ENCODE data around the gene STPG4.

The STPG4 gene

DNA sequence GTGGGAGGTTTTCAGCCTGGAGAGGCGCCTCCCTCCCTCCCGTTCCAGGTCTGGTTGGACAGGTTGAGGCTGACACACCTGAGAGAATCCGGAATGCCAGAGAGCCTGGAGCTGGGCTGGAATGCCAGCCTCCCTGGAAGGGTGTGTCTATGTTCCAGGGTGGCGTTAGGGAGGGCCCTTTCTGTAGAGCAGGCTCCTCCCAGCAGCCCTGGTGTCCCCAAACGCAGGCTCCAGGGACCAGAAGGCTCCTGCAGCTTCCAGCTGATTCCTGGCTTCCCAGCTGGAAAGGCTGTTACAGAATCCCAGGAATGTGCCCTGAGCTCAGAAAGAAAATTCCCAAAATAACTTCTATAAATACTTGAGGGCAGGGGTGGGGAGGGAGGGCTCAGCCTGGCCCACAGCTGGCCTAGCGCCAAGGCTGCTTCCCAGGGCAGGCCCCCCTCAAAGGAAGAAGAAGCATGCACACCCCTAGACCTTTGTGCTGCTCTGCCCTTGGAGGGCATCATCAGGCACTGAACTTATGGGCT lies 85.4 kb downstream of the STPG4 start:
- DNase-seq, result no peak

DNA sequence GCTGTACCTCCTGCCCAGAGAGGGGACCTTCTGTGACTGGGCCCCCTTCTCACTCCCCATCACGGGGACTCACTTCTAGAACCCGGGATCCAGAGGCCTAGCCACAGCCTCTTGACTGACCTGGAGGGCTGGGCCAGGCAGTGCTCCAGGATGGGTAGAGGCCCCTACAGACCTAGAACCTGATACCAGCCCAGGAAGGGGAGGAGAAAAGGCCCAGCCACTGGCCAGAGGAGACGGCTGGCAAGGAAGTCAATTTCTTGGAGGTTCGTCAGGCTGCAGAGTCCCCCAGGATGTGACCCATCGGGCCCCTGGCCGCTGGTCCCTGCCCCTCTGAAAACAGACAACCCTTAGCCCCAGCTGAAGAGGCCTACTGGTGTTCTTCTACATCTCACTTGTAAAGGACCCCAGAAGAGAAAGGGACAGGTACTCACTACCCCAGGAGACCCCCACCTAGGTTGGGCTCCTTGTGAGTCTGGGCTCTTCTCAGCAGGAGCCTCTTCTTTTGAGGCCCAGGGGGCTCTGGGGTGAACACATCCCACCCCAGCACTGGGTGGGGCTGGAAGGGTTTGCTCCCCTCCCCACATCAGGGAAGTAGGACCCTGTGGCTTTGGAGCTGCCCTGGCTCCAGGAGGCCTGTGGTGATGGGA lies 86.0 kb downstream of the STPG4 start:
- DNase-seq, result no peak

DNA sequence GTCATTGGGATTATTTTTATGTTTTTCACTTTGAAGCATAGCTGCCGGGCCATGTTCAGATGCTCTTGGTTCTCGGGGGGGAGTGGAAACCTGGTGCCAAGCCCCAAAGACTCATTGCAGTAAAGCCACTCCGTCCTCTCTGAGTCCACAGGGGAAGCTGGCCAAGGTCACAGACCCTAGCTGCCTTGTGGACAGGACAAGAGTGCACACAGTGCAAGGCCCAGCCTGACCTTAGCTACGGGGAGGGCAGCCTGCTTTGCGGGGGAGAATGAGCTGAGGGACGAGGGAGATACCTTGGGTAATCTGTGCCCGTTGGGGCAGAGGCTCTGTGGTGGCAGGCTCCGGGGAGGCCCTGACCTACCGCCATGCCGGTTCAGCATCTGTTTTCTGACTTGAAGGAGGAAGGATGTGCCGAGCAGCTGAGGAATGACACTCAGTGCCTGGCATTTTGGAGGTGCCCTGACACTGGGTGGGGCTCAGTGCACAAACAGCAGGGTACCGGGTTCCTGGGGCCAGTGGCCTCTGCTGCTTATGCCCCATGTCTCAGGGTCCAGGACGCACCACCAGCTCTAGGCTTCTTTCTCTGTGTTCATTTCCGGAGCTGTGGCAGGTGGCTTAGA lies 87.2 kb downstream of the STPG4 start:
- no peak for DNase-seq

DNA sequence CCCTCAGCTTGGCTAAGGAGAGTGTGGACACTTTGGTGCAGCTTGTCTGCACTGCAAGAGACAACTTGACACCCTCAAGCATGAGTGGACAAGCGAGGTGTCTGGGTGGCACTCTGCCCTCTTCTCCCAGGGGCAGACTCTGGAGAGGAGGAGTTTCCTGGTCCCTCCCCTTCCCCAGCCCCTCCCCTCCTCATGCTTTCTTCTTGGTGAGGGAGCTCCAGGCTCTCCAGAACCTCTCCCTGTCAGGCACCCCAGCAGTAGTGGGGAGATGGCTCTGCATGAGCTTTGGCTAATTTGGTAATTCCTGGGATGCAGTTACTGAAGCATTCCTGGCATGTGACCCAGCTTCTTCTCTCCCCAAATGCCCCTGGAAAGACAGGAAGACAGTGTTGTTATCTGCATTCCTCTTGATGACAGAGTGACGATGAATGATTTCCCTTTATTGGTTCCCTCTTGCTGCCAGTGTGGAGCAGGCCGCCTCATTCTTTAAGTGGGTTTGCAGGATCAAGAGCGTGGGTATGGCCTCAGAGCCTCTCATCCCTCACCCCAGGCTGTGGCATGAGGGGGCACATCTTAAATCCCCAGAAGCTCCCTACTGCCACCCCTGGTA lies 89.2 kb downstream of the STPG4 start:
- DNase-seq, result no peak

DNA sequence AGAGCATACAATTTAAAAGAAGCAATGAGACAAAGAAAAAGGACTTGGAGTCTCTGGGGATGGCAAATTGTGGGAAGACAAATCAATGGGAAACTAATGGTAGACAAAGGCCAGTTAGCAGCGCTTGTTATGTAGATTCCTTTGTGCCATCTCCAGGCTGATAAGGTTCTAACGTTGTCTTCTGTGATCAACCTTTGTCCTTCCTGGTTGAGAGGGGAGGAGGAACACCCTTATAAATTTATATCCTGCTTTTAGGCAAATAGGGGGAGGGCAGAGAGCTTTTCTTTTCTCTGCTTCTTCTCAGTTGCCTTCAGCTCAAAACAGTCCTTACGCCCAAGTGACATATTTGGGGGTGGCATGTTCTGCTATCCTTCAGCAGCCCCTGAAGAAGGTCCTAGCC lies 89.8 kb downstream of the STPG4 start:
- DNase-seq, result no peak

DNA sequence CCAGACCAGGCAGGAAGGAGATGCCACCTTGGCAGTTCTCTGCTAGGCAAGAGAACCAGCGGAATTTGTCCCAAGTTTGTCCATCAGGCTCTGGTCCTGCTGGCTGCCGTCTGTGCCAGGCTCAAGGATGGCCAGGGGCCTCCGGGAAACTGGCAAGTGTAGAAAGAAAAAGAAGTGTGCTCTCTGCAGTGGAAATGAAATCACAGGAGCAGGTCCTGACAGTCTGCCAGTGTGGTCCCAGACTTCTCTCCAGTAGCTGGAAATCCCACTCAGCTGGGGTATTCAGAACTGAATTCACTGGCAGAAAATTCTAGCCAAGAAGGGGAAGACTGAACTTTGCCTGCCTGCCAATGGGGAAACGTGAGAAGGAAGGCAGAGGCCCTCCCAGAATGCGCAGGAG lies 91.0 kb downstream of the STPG4 start:
- DNase-seq, result no peak

DNA sequence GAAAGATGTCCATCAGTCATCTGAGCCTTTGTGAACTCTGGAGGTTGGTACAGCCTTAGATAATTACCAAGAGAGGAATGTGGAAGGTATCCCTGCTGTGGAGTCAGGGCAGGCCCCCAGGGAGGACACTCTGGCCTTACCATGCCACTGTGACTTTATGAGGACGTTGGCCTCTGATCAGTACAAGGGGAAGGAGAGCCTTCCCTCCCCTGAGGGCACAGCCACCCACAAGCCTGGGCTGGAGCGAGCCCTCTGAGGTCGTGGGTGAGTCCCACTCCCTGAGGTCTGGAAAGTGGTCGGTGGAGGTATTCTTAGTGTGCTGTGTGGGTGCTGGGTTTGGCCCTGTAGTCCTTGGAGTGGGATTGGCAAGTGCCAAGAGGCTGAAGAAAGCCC lies 91.6 kb downstream of the STPG4 start:
- DNase-seq, result no peak

DNA sequence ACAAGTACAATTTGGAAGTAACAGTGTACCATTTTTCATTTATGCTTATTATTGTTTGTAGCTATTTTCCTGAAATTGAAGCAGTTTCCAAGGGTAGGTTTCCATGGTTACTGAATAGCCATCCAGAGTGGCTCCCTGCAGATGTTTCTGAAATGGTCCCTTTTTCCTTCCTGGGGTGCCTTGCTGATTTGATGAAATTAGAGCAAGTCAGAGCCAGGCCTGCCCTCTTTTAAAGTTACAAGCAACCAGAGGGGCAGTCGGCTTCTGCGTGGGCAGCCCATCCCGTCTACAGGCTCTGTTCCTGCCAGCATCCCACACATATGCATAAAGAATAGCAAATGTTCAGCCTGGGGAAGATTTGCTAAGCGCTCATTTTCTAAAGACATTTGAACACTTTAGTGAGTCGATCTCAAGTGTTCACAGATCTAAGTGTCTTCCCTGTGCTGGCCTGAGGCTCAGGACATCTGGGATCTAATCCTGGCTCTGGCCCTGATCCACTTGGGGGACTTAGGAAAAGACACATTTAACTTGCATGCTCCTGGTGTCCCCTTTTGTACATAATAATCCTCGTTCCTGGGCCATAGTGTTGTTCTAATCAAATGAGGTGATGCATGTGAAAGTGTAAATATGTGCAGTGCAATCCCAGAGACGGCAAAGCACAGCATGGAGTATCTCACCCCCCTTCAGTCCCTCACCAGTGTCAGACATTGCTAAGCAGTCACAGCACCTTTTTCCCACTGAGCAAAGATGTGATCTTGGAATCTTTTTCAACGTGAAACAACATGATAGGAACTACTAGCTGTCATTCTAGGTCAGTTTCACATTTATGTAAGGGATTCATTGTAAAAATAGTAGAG lies 92.2 kb downstream of the STPG4 start:
- no peak for DNase-seq

DNA sequence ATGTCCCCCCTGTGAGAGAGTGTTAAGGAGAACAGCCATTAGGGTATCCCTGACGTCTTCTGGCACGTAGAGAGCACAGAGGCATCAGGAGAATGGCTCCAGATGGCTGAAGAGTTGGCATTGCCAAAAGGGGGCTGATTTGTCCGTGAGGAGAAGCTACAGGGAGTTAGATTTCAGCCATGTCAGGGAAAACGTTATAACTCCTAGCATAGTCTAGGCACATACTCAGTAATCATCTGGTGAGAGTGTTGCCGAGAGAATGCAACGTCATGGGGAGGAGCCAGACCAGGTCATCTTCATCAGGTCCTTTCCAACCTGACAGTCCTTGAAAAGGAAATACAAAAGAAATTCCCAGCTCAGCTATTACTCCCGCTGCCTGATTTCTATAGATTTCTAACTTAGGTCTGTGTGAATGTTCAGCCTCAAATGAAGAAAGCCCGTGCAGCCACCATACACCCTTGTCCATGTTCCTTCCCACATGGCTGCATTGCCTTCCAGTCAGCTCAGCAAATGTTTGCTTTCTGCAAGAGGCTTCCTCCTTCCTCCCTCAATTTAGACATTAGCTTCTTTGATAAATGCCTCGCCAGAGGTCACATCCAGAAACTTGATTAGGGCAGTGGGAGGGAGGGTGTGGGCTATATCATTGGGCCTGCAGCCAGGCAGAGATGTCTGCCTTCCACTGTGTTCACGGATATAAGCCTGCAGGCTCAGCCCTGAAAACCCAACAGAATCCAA lies 93.0 kb downstream of the STPG4 start:
- DNase-seq, result no peak

DNA sequence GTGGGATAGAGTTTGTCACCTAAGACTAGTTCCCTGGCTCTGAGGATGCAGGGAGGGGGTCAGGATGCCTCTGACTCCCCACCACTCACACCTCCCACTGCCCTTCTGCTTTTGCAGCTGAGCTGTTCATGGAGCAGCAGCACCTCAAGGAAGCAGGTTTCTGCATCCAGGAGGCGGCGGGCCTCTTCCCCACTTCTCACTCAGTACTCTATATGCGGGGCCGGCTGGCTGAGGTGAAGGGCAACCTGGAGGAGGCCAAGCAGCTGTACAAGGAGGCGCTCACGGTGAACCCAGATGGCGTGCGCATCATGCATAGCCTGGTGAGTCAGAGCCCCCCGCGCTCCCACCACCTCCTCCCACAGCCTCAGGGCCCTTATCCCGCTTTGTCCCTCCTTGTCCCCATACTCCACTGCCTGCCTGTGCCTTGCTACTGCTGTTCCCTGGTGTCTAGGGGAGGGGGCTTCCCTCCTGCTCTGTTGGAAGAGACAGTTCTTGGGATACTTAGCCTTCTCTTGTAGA lies 94.4 kb downstream of the STPG4 start:
- DNase-seq, result no peak

DNA sequence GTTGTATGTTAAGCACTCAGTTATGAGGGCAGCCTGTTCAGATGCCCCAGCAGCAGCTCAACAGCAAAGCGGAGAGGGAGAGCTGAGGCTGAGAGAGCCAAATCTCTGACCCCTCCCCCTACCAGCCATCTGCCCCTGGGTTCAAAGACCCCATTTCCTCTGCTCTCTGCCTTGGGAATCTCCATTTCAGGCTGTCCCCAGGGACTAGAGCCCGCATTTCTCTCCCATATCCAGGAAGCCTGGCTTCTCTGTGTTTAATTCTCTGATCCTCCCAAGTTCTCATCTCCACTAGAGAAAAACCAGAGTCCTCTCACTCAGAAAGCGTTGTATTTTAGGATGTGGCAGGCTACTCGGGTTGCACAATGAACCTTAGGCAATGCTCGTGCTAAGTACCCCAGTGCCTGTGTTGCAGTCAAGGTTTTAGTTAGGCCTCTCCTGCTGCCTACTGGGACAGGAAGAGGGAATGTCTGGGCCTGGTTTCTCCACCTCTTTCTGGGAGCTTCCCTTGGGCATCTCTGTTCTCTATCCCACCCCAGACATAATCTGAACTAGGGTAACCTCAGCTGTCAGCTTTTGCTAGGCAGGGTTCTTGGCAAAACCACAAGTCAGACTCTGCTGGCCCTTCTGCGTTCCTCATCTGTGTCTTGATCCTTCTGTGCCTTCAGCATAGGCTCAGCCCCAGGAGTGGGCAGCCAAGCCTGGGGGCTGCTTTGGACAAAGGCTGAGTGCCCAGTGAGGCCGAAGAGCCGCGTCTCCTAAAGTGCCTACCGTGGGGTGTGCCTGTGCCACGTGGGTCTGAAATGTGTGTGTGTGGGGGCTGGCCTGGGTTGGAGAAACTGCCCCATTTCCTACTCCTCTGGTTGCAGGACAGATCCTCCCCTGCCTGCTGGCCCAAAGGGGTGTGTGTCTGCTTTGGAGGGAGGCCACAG lies 96.8 kb downstream of the STPG4 start:
- no peak for DNase-seq

DNA sequence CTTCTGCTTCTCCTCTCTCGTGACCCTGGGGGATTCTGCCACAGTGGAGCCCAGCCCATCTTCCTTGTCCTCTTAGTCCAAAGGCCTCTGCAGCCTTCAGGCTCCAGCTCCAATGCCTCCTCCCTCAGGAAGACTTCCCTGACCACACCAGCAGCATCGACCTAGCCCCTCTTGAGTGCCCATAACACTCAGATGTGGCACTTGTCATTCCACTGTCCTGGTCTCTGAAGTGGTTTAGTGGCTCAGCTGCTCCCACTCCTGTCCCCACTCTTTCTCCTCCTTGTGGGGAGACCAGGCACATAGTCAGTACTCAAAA lies 97.5 kb downstream of the STPG4 start:
- DNase-seq, result no peak

DNA sequence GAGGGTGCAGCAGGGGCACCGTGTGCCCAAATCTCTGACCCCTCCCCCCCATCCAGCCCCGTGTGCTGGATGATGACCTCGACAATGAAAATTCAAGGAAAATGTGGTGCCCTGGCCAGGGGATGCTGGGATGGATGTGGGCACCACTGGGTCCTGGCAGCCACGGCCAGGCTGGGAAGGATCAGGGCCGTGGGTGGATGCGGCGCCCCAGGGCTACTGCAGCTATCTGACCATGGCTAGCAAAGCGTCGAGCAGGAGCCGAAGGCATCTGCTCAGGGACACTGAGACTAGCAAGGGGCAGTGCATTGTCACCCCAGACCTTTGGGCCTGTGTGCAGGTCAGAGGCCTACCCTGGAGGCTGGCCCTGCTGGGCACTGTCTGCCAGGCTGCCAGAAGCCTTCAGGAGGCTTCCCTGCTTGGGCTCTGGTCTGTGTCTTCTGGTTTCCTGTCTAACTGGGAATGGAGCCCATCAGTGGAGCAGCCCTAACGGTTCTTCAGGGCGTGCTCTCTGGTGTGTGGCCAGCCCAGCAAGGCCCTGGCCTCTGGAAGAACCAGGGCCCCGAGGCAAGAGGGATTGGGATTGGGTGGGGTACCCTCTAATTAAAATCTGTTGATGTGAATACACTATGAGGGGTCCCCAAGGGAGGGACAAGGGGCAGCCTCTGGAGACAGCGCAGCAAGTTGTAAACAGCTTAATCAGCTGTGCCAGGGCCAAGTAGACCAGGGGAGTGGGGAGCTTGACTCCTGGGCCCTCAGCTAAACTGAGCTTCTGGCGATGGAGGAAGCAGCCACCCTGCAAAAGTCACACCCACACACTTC lies 98.0 kb downstream of the STPG4 start:
- DNase-seq, result no peak

DNA sequence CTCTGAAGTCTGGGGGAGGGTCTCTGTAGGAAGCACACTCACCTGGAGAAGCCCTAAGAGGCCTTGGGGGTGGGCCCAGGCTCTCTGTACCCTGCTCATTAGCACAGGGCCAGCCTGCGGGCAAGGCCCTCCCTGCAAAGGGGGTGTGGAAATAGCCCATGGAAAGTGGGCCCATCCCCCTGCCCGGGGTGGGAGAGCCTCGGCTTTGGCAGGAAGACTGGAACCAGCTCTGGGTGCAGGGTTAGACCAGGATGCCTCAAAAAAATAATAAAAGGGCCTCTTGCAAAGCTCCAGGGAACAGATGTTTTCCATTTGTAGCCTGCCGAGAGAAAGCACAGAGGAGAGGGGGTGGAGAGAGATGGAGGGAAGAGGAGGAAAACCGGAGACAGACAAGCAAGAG lies 98.7 kb downstream of the STPG4 start:
- DNase-seq, result no peak

DNA sequence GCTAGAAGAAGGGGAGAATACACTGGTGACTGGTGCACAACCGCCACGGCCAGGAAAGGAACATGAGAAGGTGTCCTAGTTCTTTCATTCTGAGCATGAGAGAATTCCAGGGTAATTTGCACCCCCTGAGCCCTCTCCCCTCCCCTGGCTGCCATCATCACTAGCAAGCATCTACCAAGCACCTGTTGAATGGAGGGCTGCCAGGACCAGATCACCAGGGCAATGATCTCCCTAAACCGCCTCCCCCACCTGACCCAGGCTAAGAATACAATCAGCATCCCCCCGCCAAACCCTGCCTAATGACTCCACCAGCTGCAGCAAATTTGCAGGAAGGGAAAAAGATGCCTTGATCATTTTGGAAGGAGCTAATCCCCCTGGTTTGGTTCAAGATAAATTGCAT lies 100.2 kb downstream of the STPG4 start:
- DNase-seq, result no peak

DNA sequence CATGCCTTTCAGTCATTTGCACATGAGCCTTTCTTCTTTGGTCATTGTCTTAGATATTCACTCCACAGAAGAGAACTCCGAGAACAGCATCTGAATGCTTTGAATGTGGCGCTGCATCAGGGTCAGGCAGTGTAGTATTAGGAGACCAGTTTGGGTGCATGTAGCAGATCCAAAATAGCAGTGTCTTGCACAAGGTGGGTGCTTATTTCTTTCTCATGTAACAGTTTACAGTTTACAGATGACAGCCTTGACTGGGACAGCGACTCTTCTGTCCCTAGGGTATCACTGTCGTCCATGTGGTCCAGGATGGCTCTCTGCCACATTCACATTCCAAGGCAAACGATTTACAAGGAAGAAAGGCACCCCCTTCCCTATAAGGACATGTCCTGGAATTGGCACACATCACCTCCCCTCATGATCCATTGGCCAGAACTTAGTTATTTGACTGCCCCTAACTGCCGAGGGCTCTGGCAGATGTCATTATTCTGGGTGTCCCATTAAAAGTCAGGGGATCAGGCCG lies 101.0 kb downstream of the STPG4 start:
- no peak for DNase-seq

DNA sequence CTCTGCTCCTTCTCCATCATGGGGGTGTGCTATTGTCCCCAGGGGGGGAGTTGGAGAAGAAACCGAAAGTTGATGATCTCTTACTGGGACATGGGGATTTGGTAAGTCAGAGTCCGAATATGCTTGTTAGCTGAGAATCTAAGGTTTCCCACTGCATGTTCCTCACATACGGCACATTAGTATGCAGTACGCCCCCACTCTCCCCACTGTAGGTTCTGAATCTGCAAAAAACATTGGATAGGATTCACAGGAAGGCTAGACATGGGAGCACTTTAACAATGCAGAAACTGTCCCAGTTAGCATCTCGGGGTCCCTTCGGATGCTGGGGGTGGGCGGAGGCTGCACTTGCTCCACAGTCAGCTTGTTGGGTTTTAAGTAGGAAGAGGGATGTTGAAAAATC lies 102.3 kb downstream of the STPG4 start:
- DNase-seq, result no peak

DNA sequence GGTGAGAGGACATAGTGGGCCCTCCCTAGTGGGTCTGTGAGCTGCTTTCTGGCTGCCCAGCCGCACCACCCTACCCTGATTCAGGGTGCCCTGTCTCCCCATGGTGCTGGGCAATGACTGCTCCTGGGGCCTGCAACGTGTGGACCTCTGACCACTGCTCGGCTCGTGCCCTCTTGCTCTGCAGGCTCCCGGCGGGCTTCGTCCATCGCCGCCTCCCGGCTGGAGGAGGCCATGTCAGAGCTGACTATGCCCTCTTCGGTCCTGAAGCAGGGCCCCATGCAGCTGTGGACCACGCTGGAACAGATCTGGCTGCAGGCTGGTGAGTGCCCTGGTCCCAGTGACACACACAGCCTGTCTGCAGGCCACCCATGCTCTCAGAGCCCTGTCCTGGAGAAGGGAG lies 103.5 kb downstream of the STPG4 start:
- no peak for DNase-seq

DNA sequence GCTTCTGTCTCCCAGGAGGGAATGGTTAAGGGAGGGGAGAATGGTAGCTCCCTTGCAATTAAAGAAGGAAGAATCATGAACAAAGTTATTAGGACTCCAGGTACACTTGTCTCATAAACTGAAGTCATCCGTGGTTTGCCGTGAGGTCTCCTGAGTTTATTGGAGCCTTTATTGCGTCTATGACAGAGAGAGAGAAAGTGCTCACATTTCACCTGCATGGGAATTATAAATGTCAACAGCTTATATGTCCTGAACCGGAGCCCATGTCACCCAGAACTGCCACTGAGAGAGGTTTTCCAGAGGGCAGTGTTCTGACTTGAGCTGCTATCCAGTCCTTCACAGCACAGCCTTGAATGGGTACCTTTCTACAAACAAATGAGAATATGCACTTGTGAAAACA lies 104.3 kb downstream of the STPG4 start:
- DNase-seq, result no peak

DNA sequence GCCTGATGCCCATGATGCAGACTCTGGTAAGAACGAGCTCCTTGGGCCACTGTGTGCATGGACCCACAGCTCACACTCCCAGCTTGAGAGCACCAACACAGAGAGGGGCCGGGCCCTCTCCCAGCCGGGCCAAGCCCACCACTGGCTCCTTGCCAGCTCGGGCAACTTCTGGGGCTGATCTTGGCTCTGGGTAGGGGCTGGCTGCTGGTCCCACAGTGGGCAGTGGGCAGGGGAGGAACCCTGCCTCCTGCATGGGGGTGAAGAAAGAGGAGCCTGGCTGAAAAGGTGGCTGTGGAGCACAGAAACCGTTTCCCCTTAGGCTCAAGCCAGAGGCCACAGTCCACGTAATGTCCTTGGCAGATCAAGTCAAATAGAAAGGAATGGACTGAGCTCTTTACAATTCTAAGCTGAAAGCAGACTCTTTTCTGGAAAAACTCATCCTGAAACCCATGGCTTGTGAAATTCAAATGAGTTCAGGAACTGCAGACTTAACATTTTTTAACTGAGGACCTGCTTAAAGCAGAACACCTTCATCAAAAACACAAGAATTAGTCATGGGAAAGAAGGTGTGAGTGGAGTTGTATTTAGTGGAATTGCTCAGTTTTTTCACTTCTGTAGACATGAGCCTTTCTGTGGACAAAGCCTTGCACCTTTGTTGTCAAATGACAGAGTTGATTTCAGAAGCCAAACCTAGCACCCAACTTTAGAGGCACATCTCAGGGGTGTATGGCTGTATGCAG lies 104.9 kb downstream of the STPG4 start:
- no peak for DNase-seq

Measured in activated CD8-positive, alpha-beta memory T cell treated with anti-CD3 and anti-CD28 coated beads, Interleukin-2, amount 50 U/mL, for 4 hours (primary cell).